C4-2B (cell line): Measurements from ENCODE around the gene LAMC3.

ENCODE experiments used
- CTCF ChIP-seq: fragments of 450-650 bp; conservative IDR thresholded peaks from 2 replicates; pipeline ENCODE4 v1.5.1; 2017; ENCODE audit warnings: mild to moderate bottlenecking
- ZFX ChIP-seq: fragments of 450-650 bp; IDR thresholded peaks from 2 replicates; pipeline ENCODE4 v1.6.1; 2017

- no peak for TF ChIP-seq CTCF
- no peak for TF ChIP-seq ZFX
These were observed 117.1 kb downstream of the LAMC3 start for GRCh38 chr9:131126059-131126426.
